ENCODE results near the gene PITX2.
"Not testable (repeated sequence)": the region's sequence is repeated elsewhere in the genome, so short reads cannot be mapped to it uniquely, and the experiment has no call there.

PITX2 gene

GRCh38 chr4:110611968-110612447 is 10.9 kb downstream of the PITX2 start:
- no peak for DNase-seq (ENCODE audit: low spot score)

GRCh38 chr4:110610940-110611831 is 11.7 kb downstream of the PITX2 start:
- DNase-seq (ENCODE audit: low spot score) = no peak

GRCh38 chr4:110610620-110610939 is 12.3 kb downstream of the PITX2 start:
- DNase-seq (ENCODE audit: low spot score) = no peak

GRCh38 chr4:110609044-110609750 is 13.7 kb downstream of the PITX2 start:
- no peak for DNase-seq (ENCODE audit: low spot score)

GRCh38 chr4:110605077-110605476 is 17.8 kb downstream of the PITX2 start:
- no peak for DNase-seq (ENCODE audit: low spot score)

- no peak for DNase-seq (ENCODE audit: low spot score)
Observed at GRCh38 chr4:110602061-110602460, 20.8 kb downstream of the PITX2 start.

GRCh38 chr4:110597582-110597981 is 25.3 kb downstream of the PITX2 start:
- no peak for DNase-seq (ENCODE audit: low spot score)

- DNase-seq (ENCODE audit: low spot score) = no peak
Observed at GRCh38 chr4:110596431-110596830, 26.4 kb downstream of the PITX2 start.

GRCh38 chr4:110595583-110595982 is 27.3 kb downstream of the PITX2 start:
- DNase-seq (ENCODE audit: low spot score) = no peak

GRCh38 chr4:110589297-110589696 is 33.6 kb downstream of the PITX2 start:
- DNase-seq (ENCODE audit: low spot score) = no peak

GRCh38 chr4:110587666-110588285 is 35.1 kb downstream of the PITX2 start:
- DNase-seq (ENCODE audit: low spot score) = no peak

- DNase-seq (ENCODE audit: low spot score) = no peak
Observed at GRCh38 chr4:110586131-110586850, 36.6 kb downstream of the PITX2 start.

- DNase-seq (ENCODE audit: low spot score) = not testable (repeated sequence)
Observed at GRCh38 chr4:110576696-110577095, 46.2 kb downstream of the PITX2 start.
